ENCODE results near the gene PRKCA. TPM values are rescaled to one million over a fixed set of nuclear protein-coding genes. Genes with fewer than 3 reads are reported as not detected.

Gene PRKCA
- polyA plus RNA-seq, 2 of the 4 experiments (the other 2 are of a cell fraction) = 28.8 to 65.0 TPM

GRCh38 chr17:66481271-66481670, 178.9 kb downstream of the PRKCA start:
- ATAC-seq (peak in 1 of 2 experiments; percentile 27; a peak in 2 of 6 replicates), DNase-seq (ENCODE audit: low read depth in 1 of 2, low spot score in 1 of 2) (no peak), FAIRE-seq (no peak)
- 88% methylated on average over 8 of the region's 8 CpGs for WGBS (ENCODE audit: missing lambda C conversion rate)
- H3K4me2 ChIP-seq = no peak overlapping the region
- H3K4me3 ChIP-seq = no peak overlapping the region
- 0 out of 6 replicates have a peak overlapping the region, but pooled peaks of 1 of the 2 experiments have one; percentile 2 for H3K27ac ChIP-seq
- ChIA-PET CTCF (interaction anchor here (1.2 kb wide), 1 partner anchor 10 kb away, joined by 4 read pairs; no protein-coding TSS in a partner anchor), POLR2A (no interaction called here)
- TF ChIP-seq NR3C1 (IDR thresholded peaks at IDR 0.05) (no peak), CTCF (IDR thresholded peaks at IDR 0.05) (no peak), MAFK (IDR thresholded peaks at IDR 0.05; ENCODE audit: partially characterized antibody) (no peak), HOXB13 (CRISPR knock-in tag; IDR thresholded peaks at IDR 0.05; ENCODE audit: low read depth) (no peak), HOXB5 (CRISPR knock-in tag; IDR thresholded peaks at IDR 0.05) (no peak), FOSB (CRISPR knock-in tag; IDR thresholded peaks at IDR 0.05) (no peak), CEBPB (IDR thresholded peaks at IDR 0.05) (no peak)
- H3K9me3 ChIP-seq = no peaks in the 10 kb centered on the region
- H3K4me1 ChIP-seq = peaks cover under 1% of the 10 kb centered on the region; the same call in 1 of the 3 replicates

GRCh38 chr17:66483906-66484305, 181.5 kb downstream of the PRKCA start:
- no peak for ATAC-seq
- Histone ChIP-seq H3K4me1 (peaks cover 15% of the 10 kb centered on the region), H3K4me2 (no peak overlapping the region), H3K27ac (0 out of 6 replicates have a peak overlapping the region, but pooled peaks of 1 of the 2 experiments have one; percentile 15), H3K4me3 (no peak overlapping the region), H3K9me3 (no peaks in the 10 kb centered on the region)
- FAIRE-seq = no peak
- no peak for DNase-seq (ENCODE audit: low read depth in 1 of 2, low spot score in 1 of 2)
- ChIA-PET CTCF (interaction anchor here (0.6 to 7.2 kb wide), 3 partner anchors 9 to 228 kb away, joined by 3 to 45 read pairs (median 3); no protein-coding TSS in a partner anchor), POLR2A (no interaction called here)
- TF ChIP-seq NR3C1 (IDR thresholded peaks at IDR 0.05) (no peak), MAFK (IDR thresholded peaks at IDR 0.05; ENCODE audit: partially characterized antibody) (no peak), ZFP36 (IDR thresholded peaks at IDR 0.05; ENCODE audit: borderline replicate concordance, partially characterized antibody) (no peak), HES2 (IDR thresholded peaks at IDR 0.05) (no peak), BHLHE40 (IDR thresholded peaks at IDR 0.05; ENCODE audit: low read depth, low read length) (no peak), ATOH8 (CRISPR knock-in tag; IDR thresholded peaks at IDR 0.05; ENCODE audit: low read depth) (no peak), SMC3 (IDR thresholded peaks at IDR 0.05) (no peak), KDM1A (IDR thresholded peaks at IDR 0.05; ENCODE audit: low read depth) (no peak), KDM5A (IDR thresholded peaks at IDR 0.05) (no peak), ZSCAN20 (CRISPR knock-in tag; IDR thresholded peaks at IDR 0.05) (no peak), EHF (CRISPR knock-in tag; IDR thresholded peaks at IDR 0.05) (no peak)
- 83% methylated on average over 8 of the region's 8 CpGs for WGBS (ENCODE audit: missing lambda C conversion rate)

GRCh38 chr17:66485309-66485947, 183.0 kb downstream of the PRKCA start:
- ATAC-seq = peak; percentile 19 to 42; a peak in 3 of 6 replicates
- no peak for TF ChIP-seq NR3C1 (IDR thresholded peaks at IDR 0.05)
- no peak for TF ChIP-seq PBX3 (IDR thresholded peaks at IDR 0.05)
- no peak for TF ChIP-seq HOXA7 (CRISPR knock-in tag; IDR thresholded peaks at IDR 0.05)
- no peak for TF ChIP-seq PHF8 (IDR thresholded peaks at IDR 0.05; ENCODE audit: borderline replicate concordance, low read depth)
- TF ChIP-seq EP300 (IDR thresholded peaks at IDR 0.05) = no peak
- no peak for TF ChIP-seq RARB (CRISPR knock-in tag; IDR thresholded peaks at IDR 0.05)
- TF ChIP-seq HDAC2 (IDR thresholded peaks at IDR 0.05) = no peak
- no peak overlapping the region for H3K4me2 ChIP-seq
- 79% methylated on average over 9 of the region's 9 CpGs for WGBS (ENCODE audit: missing lambda C conversion rate)
- ChIA-PET CTCF (interaction anchor here (0.8 to 7.2 kb wide), 6 partner anchors 10 to 100 kb away, joined by 3 to 45 read pairs (median 4); no protein-coding TSS in a partner anchor), POLR2A (interaction anchor here (0.6 kb wide), 1 partner anchor 19 kb away, joined by 3 read pairs; no protein-coding TSS in a partner anchor)
- H3K9me3 ChIP-seq = no peaks in the 10 kb centered on the region
- H3K4me1 ChIP-seq = peaks cover 15% of the 10 kb centered on the region
- no peak for DNase-seq (ENCODE audit: low read depth in 1 of 2, low spot score in 1 of 2)
- H3K27ac ChIP-seq = no peak overlapping the region
- FAIRE-seq = no peak
- H3K4me3 ChIP-seq = no peak overlapping the region
